Inflammatory macrophage (primary cell): Measurements from ENCODE around the gene RNASE12.
"Not testable (repeated sequence)": the region's sequence is repeated elsewhere in the genome, so short reads cannot be mapped to it uniquely, and the experiment has no call there.

Source experiments
- DNase-seq, 2 donors: peaks; one replicate each; pipeline ENCODE4 v3.0.0-alpha.2; 2020 to 2022

Gene RNASE12

GRCh38 chr14:20613094-20614037 is 22.2 kb upstream of the RNASE12 start:
- peak; percentile 88 to 91 for DNase-seq

- DNase-seq = peak; percentile 29 to 45
Measured at GRCh38 chr14:20612403-20612802, 21.2 kb upstream of the RNASE12 start.

- DNase-seq = no peak
Measured at GRCh38 chr14:20611277-20611676, 20.1 kb upstream of the RNASE12 start.

GRCh38 chr14:20610002-20610765 is 19.0 kb upstream of the RNASE12 start:
- peak; percentile 60 to 67 for DNase-seq

GRCh38 chr14:20609215-20610001 is 18.2 kb upstream of the RNASE12 start:
- DNase-seq = peak; percentile 84 to 90

- no peak for DNase-seq
Measured at GRCh38 chr14:20608383-20609110, 17.4 kb upstream of the RNASE12 start.

- no peak for DNase-seq
Measured at GRCh38 chr14:20607617-20608016, 16.4 kb upstream of the RNASE12 start.

- DNase-seq = no peak
Measured at GRCh38 chr14:20606902-20607242, 15.7 kb upstream of the RNASE12 start.

GRCh38 chr14:20606190-20606901 is 15.2 kb upstream of the RNASE12 start:
- peak; percentile 56 to 70 for DNase-seq

- no peak for DNase-seq
Measured at GRCh38 chr14:20603813-20604690, 12.9 kb upstream of the RNASE12 start.

- no peak for DNase-seq
Measured at GRCh38 chr14:20602583-20602982, 11.4 kb upstream of the RNASE12 start.

GRCh38 chr14:20601522-20601921 is 10.3 kb upstream of the RNASE12 start:
- DNase-seq = no peak

GRCh38 chr14:20597108-20597507 is 5.9 kb upstream of the RNASE12 start:
- no peak for DNase-seq

GRCh38 chr14:20595726-20596125 is 4.5 kb upstream of the RNASE12 start:
- DNase-seq = not testable (repeated sequence)

- no peak for DNase-seq
Measured at GRCh38 chr14:20592574-20592973, 1.4 kb upstream of the RNASE12 start.

GRCh38 chr14:20587489-20588154 is 3.6 kb downstream of the RNASE12 start, which contains the start of gene RNASE11:
TSS of gene RNASE11 (minus strand) at chr14:20588001.
- no peak for DNase-seq

- no peak for DNase-seq
Measured at GRCh38 chr14:20583908-20584307, 7.3 kb downstream of the RNASE12 start.

GRCh38 chr14:20583142-20583541 is 8.0 kb downstream of the RNASE12 start:
- no peak for DNase-seq

- peak; percentile 22 to 29 for DNase-seq
Measured at GRCh38 chr14:20580242-20580641, 10.9 kb downstream of the RNASE12 start.
